SJSA1 (cell line): Measurements from ENCODE around the gene ARHGEF25. TPM values are rescaled to one million over a fixed set of nuclear protein-coding genes. Genes with fewer than 3 reads are reported as not detected.
"Not testable (repeated sequence)": the region's sequence is repeated elsewhere in the genome, so short reads cannot be mapped to it uniquely, and the experiment has no call there.

ENCODE experiments used
- DNase-seq, 2 experiments: peaks; one replicate each; pipeline ENCODE4 v3.0.0-alpha.2; 2015 to 2020; ENCODE audit warnings: low spot score in 2 of 2, low read depth in 1 of 2
- H3K27ac ChIP-seq: fragments of 250-450 bp; sonication (Bioruptor Pico); 2 replicates; pipeline ENCODE4 v1.5.1; 2020; ENCODE audit warnings: mild to moderate bottlenecking, moderate library complexity
- H3K27me3 ChIP-seq: fragments of 250-450 bp; sonication (Bioruptor Pico); replicated peaks from 2 replicates; pipeline ENCODE4 v1.5.1; 2020; ENCODE audit warnings: mild to moderate bottlenecking, moderate library complexity
- H3K36me3 ChIP-seq: fragments of 250-450 bp; sonication (Bioruptor Pico); 2 replicates; pipeline ENCODE4 v1.5.1; 2020; ENCODE audit warnings: mild to moderate bottlenecking
- H3K4me1 ChIP-seq: fragments of 250-450 bp; sonication (Bioruptor Pico); replicated peaks from 2 replicates; pipeline ENCODE4 v1.6.1; 2021; ENCODE audit warnings: mild to moderate bottlenecking
- H3K4me3 ChIP-seq: fragments of 250-450 bp; sonication (Bioruptor Pico); 2 replicates; pipeline ENCODE4 v1.5.1; 2020; ENCODE audit warnings: mild to moderate bottlenecking
- H3K9me3 ChIP-seq: fragments of 250-450 bp; sonication (Bioruptor Pico); replicated peaks from 2 replicates; pipeline ENCODE4 v1.5.1; 2020; ENCODE audit warnings: mild to moderate bottlenecking
- total RNA-seq: library from RNA; depleted of rRNA; stranded (reverse); fragments of >200 nt; shearing (Covaris generic); gene quantifications from 2 replicates; pipeline ENCODE4 v1.2.3, GENCODE V29; 2014; rRNA removed

The ARHGEF25 gene
- total RNA-seq: 107 and 145 TPM in 2 replicates

DNA sequence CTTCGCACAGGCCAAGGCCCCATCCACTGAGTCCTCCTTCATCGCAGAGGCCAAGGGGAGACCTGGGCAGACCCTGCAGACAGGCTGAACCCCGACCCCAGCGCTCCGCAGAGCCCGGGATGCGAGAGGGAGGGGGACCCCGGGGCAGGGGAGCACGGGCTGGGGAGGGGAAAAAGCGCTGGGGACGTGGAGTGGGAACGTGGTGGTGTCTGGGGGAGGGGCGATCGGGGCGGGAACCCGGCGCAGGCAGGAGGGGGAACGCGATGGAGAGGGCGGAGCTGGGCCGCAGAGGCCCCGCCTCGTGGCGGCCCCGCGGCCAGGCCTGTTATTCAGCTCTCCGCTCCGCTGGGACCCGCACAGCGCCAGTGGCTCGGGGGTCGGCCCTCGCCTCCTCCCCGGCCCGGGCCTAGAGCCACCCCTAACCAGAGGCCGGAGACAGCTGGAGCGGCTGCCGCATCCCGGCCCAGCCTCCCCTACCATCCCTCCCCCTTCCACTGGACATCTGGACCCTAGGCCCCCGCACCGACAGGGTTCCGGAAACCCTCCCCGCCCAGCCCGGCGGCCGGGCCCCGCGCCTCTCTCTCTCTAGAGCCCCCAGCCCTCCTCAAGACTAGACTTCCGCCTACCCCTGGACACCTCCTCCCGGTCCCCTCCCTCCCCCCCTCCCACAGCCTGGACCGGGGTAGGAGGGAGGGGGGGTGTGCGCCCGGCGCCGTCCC is at the start of gene ARHGEF25:
ARHGEF25 (plus strand) TSS at position 328 of the 719 bp plus-strand sequence. CDS start 460 bp downstream, outside the sequence.
- Histone ChIP-seq H3K4me1 (peaks cover 19% of the 10 kb centered on the region), H3K9me3 (no peaks in the 10 kb centered on the region), H3K27me3 (0 out of 2 replicates have a peak, but pooled peaks cover 2% of the 10 kb centered on the region), H3K27ac (peak within 1 kb of the TSS; percentile 61), H3K36me3 (peaks cover 67% of the 10 kb centered on the region), H3K4me3 (peak within 1 kb of the TSS; percentile 69)
- DNase-seq: no peak

DNA sequence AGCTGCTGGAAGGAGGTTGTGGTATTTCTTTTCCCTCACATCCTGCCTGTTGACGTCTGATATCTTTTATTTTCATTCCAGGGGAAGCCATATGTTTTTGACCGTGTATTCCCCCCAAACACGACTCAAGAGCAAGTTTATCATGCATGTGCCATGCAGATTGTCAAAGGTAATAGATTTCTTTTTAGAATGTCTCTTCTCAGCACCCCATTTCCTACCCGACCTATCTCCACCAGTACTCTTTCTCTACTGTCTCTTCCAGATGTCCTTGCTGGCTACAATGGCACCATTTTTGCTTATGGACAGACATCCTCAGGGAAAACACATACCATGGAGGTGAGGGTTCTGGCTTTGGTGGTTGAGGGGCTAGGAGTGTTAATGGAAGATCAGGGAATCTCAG is 47.9 kb upstream of the ARHGEF25 start:
- peak; percentile 78 to 84 for DNase-seq
- Histone ChIP-seq H3K36me3 (no peaks in the 10 kb centered on the region), H3K27ac (no peak overlapping the region), H3K9me3 (peaks cover 13% of the 10 kb centered on the region), H3K27me3 (peaks cover 63% of the 10 kb centered on the region), H3K4me1 (peaks cover 7% of the 10 kb centered on the region), H3K4me3 (no peak overlapping the region)

DNA sequence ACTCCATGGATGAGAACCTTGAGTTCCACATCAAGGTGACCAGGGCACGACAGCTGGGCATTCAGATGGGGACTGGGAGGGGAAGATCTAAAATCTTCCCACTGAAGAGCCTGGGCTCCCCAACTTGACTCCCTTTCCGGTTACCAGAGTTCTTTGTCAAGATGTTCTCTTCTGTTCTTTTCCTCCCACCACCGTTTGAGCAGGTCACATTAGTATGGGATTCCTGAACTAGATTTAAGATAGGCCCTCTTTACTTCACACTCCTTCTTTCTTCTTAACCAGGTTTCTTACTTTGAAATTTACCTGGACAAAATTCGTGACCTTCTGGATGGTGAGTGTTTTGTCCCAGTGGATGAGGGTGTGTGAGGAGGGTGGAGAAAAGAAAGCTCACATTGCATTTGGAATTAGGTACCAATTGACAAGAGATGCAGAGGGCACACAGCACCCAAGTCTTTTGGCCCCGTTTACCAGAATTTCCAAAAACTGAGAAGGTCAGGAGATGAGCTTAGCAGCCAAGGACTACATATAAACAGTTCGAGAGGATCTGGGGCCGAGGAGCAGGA is 47.0 kb upstream of the ARHGEF25 start:
- Histone ChIP-seq H3K4me1 (peaks cover 7% of the 10 kb centered on the region), H3K4me3 (no peak overlapping the region), H3K9me3 (peaks cover 13% of the 10 kb centered on the region), H3K36me3 (no peaks in the 10 kb centered on the region), H3K27me3 (peaks cover 71% of the 10 kb centered on the region), H3K27ac (no peak overlapping the region)
- peak; percentile 73 to 83 for DNase-seq

- H3K4me1 ChIP-seq: no peaks in the 10 kb centered on the region
Measured at GRCh38 chr12:57568838-57569237, 42.4 kb upstream of the ARHGEF25 start.

DNA sequence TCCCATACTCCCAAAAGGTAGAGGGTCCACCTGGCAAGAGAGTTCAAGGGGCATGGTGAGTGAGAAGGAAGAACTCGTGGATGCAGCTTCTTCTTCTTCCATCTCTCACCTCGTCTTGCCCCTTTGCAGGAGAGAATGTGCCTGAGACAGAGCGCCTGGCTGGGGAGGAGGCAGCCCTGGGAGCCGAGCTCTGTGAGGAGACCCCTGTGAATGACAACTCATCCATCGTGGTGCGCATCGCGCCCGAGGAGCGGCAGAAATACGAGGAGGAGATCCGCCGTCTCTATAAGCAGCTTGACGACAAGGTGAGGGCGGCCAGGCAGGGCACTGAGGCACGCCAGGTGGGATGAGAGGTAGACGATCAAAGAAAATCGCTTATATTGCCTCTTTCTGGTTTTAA is 41.4 kb upstream of the ARHGEF25 start:
- H3K4me1 ChIP-seq: no peaks in the 10 kb centered on the region
- no peak overlapping the region for H3K27ac ChIP-seq
- peak in 1 of 2 experiments; percentile 76 for DNase-seq
- H3K4me3 ChIP-seq: no peak overlapping the region
- no peaks in the 10 kb centered on the region for H3K36me3 ChIP-seq
- H3K9me3 ChIP-seq: no peaks in the 10 kb centered on the region; the same call in 1 of the 2 replicates
- peaks cover 52% of the 10 kb centered on the region for H3K27me3 ChIP-seq

More at GRCh38 chr12:57568838-57569237, 42.4 kb upstream of the ARHGEF25 start:
- peak in 1 of 2 experiments; percentile 76 for DNase-seq
- Histone ChIP-seq H3K9me3 (peaks cover 5% of the 10 kb centered on the region), H3K4me3 (no peak overlapping the region), H3K36me3 (no peaks in the 10 kb centered on the region), H3K27ac (no peak overlapping the region), H3K27me3 (peaks cover 62% of the 10 kb centered on the region)

- H3K9me3 ChIP-seq, H3K4me3 ChIP-seq, H3K36me3 ChIP-seq, H3K27ac ChIP-seq, H3K4me1 ChIP-seq: not testable (repeated sequence)
- H3K27me3 ChIP-seq: peaks cover 47% of the 10 kb centered on the region
- peak in 1 of 2 experiments; percentile 84 for DNase-seq
Measured at GRCh38 chr12:57570438-57570837, 40.8 kb upstream of the ARHGEF25 start.

GRCh38 chr12:57571926-57572762 is 39.1 kb upstream of the ARHGEF25 start:
- H3K27ac ChIP-seq: no peak overlapping the region
- H3K27me3 ChIP-seq: peaks cover 32% of the 10 kb centered on the region
- peak in 1 of 2 experiments; percentile 80 for DNase-seq
- H3K36me3 ChIP-seq: no peaks in the 10 kb centered on the region
- H3K4me3 ChIP-seq: no peak overlapping the region
- peaks cover 9% of the 10 kb centered on the region for H3K4me1 ChIP-seq
- H3K9me3 ChIP-seq: no peaks in the 10 kb centered on the region; the same call in 1 of the 2 replicates

DNA sequence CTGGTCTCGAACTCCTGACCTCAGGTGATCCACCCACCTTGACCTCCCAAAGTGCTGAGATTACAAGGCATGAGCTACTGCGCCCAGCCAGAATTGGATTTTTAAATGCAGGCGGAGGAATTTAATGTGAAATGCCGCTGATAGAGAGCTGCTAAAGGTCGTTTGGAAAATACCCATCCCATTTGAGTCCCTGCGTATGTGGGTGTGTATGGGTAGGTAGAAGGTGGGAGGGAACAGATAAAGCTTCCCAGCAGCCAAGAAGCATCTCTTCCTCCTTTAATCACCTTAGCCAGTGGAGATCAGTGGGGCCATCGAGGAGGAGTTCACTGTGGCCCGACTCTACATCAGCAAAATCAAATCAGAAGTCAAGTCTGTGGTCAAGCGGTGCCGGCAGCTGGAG is 36.4 kb upstream of the ARHGEF25 start:
- no peak overlapping the region for H3K27ac ChIP-seq
- no peaks in the 10 kb centered on the region for H3K36me3 ChIP-seq
- peak; percentile 69 to 84 for DNase-seq
- H3K9me3 ChIP-seq: no peaks in the 10 kb centered on the region; the same call in 1 of the 2 replicates
- H3K27me3 ChIP-seq: peaks cover 13% of the 10 kb centered on the region
- peaks cover 11% of the 10 kb centered on the region for H3K4me1 ChIP-seq
- H3K4me3 ChIP-seq: no peak overlapping the region

DNA sequence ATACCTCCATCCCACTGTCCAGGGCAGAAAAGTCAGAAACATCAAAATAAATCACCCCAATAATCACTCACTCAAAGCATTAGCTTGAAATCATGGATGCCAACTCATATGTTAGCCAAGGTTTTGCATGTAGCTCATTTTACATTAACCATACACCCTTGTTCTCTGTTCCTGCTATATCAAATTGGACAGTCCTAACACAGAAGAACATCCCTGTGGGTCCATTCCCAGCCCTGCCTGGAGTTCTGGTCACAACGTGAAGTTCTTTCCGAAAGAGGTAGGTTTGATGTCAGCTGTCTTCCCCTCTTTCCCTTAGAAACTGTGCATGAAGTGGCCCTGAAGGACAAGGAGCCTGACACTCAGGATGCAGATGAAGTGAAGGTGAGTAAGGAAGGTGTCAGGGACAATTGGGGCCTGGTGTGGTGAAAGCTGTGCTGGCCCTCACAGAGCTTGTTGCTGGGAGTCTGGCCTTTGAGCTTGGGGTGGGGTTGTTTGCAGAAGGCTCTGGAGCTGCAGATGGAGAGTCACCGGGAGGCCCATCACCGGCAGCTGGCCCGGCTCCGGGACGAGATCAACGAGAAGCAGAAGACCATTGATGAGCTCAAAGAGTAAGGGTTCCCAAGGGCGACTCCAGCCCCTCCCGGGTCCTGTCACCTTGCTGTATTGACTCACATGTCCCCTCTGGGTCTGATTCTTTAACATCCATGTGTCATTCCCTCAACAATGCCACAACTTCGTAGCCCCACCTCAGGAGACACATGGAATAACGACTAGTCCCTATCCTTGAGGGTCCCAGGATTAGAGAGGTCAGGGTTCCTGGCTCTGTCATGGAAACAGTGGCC is 35.2 kb upstream of the ARHGEF25 start:
- H3K27ac ChIP-seq: no peak overlapping the region
- H3K27me3 ChIP-seq: peaks cover 3% of the 10 kb centered on the region
- no peaks in the 10 kb centered on the region for H3K36me3 ChIP-seq
- H3K9me3 ChIP-seq: no peaks in the 10 kb centered on the region; the same call in 1 of the 2 replicates
- H3K4me3 ChIP-seq: no peak overlapping the region
- peak; percentile 77 to 82 for DNase-seq
- peaks cover 11% of the 10 kb centered on the region for H3K4me1 ChIP-seq

DNA sequence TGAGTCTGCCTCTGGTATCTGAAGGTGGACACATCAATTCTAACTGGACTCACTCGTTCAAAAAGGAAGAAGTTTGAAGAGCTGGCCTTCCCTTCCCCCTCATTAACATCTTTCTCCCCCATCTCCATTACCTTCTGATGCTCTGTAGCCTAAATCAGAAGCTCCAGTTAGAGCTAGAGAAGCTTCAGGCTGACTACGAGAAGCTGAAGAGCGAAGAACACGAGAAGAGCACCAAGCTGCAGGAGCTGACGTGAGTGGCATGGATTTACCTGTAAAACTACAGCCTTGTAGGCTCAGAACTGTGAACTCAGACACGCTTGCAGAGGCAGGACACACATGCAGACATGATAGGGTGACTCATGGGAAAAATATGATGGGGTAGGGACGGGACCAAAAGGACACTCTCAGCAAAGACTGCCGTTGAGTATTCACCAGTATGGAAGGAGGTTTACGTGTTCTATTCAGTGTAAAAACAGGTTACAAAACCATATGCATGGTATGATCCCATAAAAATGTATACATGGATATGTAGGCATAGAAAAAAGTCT is 34.5 kb upstream of the ARHGEF25 start:
- DNase-seq: peak in 1 of 2 experiments; percentile 82
- no peak overlapping the region for H3K27ac ChIP-seq

GRCh38 chr12:57577981-57578758 is 33.1 kb upstream of the ARHGEF25 start:
- no peak overlapping the region for H3K27ac ChIP-seq
- H3K27me3 ChIP-seq: peaks cover 5% of the 10 kb centered on the region; the same call in 1 of the 2 replicates
- DNase-seq: peak; percentile 77 to 84
- H3K9me3 ChIP-seq: no peaks in the 10 kb centered on the region
- H3K36me3 ChIP-seq: no peaks in the 10 kb centered on the region
- H3K4me1 ChIP-seq: peaks cover 11% of the 10 kb centered on the region
- no peak overlapping the region for H3K4me3 ChIP-seq

More for the DNA sequence above, 34.5 kb upstream of the ARHGEF25 start:
- no peaks in the 10 kb centered on the region for H3K27me3 ChIP-seq
- H3K36me3 ChIP-seq: no peaks in the 10 kb centered on the region
- no peak overlapping the region for H3K4me3 ChIP-seq
- H3K4me1 ChIP-seq: peaks cover 11% of the 10 kb centered on the region
- no peaks in the 10 kb centered on the region for H3K9me3 ChIP-seq

DNA sequence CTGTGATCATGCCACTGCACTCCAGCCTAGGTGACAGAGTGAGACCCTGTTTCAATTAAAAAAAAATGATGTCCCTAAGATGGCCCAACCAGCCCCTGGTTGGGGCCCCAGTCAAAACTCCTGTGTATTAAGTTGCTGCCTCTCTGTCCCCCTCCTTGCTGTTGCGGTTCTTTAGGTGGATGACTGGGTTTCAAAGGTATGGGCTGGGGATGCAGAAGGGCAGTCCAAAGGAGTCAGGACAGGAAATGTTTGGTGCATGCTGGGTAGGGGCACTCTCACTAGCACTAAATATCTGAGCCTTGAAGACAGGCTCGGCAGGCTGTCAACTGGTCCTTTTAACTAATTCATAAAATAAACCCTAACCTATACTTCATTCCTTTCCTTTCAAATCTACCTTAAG is 32.2 kb upstream of the ARHGEF25 start:
- H3K36me3 ChIP-seq: no peaks in the 10 kb centered on the region
- no peak overlapping the region for H3K27ac ChIP-seq
- peaks cover 11% of the 10 kb centered on the region for H3K4me1 ChIP-seq
- peak in 1 of 2 experiments; percentile 76 for DNase-seq
- H3K9me3 ChIP-seq: no peaks in the 10 kb centered on the region
- H3K27me3 ChIP-seq: peaks cover 5% of the 10 kb centered on the region; the same call in 1 of the 2 replicates
- H3K4me3 ChIP-seq: no peak overlapping the region
